ENCODE results near the gene TMSB4X.

- TF ChIP-seq, protein P1, sequence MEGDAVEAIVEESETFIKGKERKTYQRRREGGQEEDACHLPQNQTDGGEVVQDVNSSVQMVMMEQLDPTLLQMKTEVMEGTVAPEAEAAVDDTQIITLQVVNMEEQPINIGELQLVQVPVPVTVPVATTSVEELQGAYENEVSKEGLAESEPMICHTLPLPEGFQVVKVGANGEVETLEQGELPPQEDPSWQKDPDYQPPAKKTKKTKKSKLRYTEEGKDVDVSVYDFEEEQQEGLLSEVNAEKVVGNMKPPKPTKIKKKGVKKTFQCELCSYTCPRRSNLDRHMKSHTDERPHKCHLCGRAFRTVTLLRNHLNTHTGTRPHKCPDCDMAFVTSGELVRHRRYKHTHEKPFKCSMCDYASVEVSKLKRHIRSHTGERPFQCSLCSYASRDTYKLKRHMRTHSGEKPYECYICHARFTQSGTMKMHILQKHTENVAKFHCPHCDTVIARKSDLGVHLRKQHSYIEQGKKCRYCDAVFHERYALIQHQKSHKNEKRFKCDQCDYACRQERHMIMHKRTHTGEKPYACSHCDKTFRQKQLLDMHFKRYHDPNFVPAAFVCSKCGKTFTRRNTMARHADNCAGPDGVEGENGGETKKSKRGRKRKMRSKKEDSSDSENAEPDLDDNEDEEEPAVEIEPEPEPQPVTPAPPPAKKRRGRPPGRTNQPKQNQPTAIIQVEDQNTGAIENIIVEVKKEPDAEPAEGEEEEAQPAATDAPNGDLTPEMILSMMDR (IDR thresholded peaks at IDR 0.05; ENCODE audit: insufficient read depth, low read length), result no peak
- no peak for TF ChIP-seq POLR2AphosphoS5 (IDR thresholded peaks at IDR 0.05; ENCODE audit: low read depth)
Measured at GRCh38 chrX:12954376-12954775, 20.5 kb upstream of the TMSB4X start.
